Suprapubic skin (tissue), 4 donors: ENCODE data around the gene ACAT2. TPM values are rescaled to one million over a fixed set of nuclear protein-coding genes. Genes with fewer than 3 reads are reported as not detected.
"Not testable (repeated sequence)": the region's sequence is repeated elsewhere in the genome, so short reads cannot be mapped to it uniquely, and the experiment has no call there.

Experiments used
- DNase-seq, 2 donors: peaks; one replicate each; pipeline ENCODE4 v3.0.0-alpha.2; 2019; ENCODE audit warnings: low spot score in 2 of 2
- H3K27ac ChIP-seq: fragments of 200-600 bp; sonication (generic); one replicate; pipeline ENCODE4 v1.5.1; 2019
- H3K27me3 ChIP-seq: fragments of 200-600 bp; sonication (generic); one replicate; pipeline ENCODE4 v1.5.1; 2019
- H3K36me3 ChIP-seq: fragments of 200-600 bp; sonication (generic); one replicate; pipeline ENCODE4 v1.5.1; 2019
- H3K4me1 ChIP-seq: fragments of 200-600 bp; sonication (generic); one replicate; pipeline ENCODE4 v1.5.1; 2019
- H3K4me3 ChIP-seq: fragments of 200-600 bp; sonication (generic); one replicate; pipeline ENCODE4 v1.5.1; 2019; ENCODE audit warnings: mild to moderate bottlenecking
- H3K9me3 ChIP-seq: fragments of 200-600 bp; sonication (generic); one replicate; pipeline ENCODE4 v1.5.1; 2019
- CTCF ChIP-seq, 2 donors: fragments of 200-600 bp in 1 of 2; fragments of 450-650 bp in 1 of 2; sonication (generic) in 1 of 2; IDR thresholded peaks; one replicate each; pipeline ENCODE4 v1.5.1; 2016 to 2019; ENCODE audit warnings: antibody characterized with exemption in 2 of 2, mild to moderate bottlenecking in 1 of 2, moderate library complexity in 1 of 2
- EP300 ChIP-seq: sonication (generic); formaldehyde crosslinking; IDR thresholded peaks from one replicate; pipeline ENCODE4 v1.6.1; 2017; ENCODE audit warnings: antibody characterized with exemption
- POLR2A ChIP-seq, 2 donors: fragments of 450-650 bp; IDR thresholded peaks; one replicate each; pipeline ENCODE4 v1.6.1; 2017; ENCODE audit warnings: antibody characterized with exemption in 2 of 2, mild to moderate bottlenecking in 2 of 2, moderate library complexity in 2 of 2
- POLR2AphosphoS5 ChIP-seq, 3 donors: sonication (generic); formaldehyde crosslinking; IDR thresholded peaks; one replicate each; pipeline ENCODE4 v1.6.1; 2017; ENCODE audit warnings: antibody characterized with exemption in 3 of 3
- WGBS: methylation state at CpG from one replicate; pipeline ENCODE4 v1.1.5; 2018; 5-methylcytosine and 5-hydroxymethylcytosine counted together
- total RNA-seq, 4 donors: library from RNA; depleted of rRNA; stranded (reverse); fragments of >200 nt; gene quantifications; one replicate each; pipeline ENCODE4 v1.1.0, GENCODE V29; 2016

The ACAT2 gene
- total RNA-seq, 4 donors from 2014 or later = 7.2 to 23.1 (median 15.6) TPM

GRCh38 chr6:159790149-159790955, 28.5 kb downstream of the ACAT2 start, which contains the start of gene MRPL18:
MRPL18 (plus strand) TSS chr6:159790467; CDS start chr6:159790588, 121 bp downstream.
- peaks cover 31% of the 10 kb centered on the region for H3K36me3 ChIP-seq
- peak; percentile 98 for DNase-seq
- peak within 1 kb of the TSS; percentile 91 for H3K27ac ChIP-seq
- TF ChIP-seq EP300 = no peak
- TF ChIP-seq POLR2A (IDR thresholded peaks at IDR 0.05) = peak in 1 of 2 donors; percentile 65
- TF ChIP-seq CTCF (IDR thresholded peaks at IDR 0.05) = no peak
- TF ChIP-seq POLR2AphosphoS5 (IDR thresholded peaks at IDR 0.05) = peak in 1 of 3 donors; percentile 66
- peaks cover 45% of the 10 kb centered on the region for H3K4me1 ChIP-seq
- H3K9me3 ChIP-seq = no peaks in the 10 kb centered on the region
- H3K27me3 ChIP-seq = no peaks in the 10 kb centered on the region
- under 1% methylated on average over 53 of the region's 56 CpGs for WGBS
- peak within 1 kb of the TSS; percentile 79 for H3K4me3 ChIP-seq

GRCh38 chr6:159790956-159791598, 29.2 kb downstream of the ACAT2 start:
- WGBS = 19% methylated on average over 12 of the region's 18 CpGs
- Histone ChIP-seq H3K27ac (peak overlapping the region; percentile 91), H3K4me3 (peak overlapping the region; percentile 79), H3K9me3 (no peaks in the 10 kb centered on the region), H3K36me3 (peaks cover 28% of the 10 kb centered on the region), H3K27me3 (no peaks in the 10 kb centered on the region), H3K4me1 (peaks cover 40% of the 10 kb centered on the region)
- TF ChIP-seq EP300 (no peak), POLR2A (IDR thresholded peaks at IDR 0.05) (no peak), CTCF (IDR thresholded peaks at IDR 0.05) (no peak), POLR2AphosphoS5 (IDR thresholded peaks at IDR 0.05) (no peak)
- peak in 1 of 2 donors; percentile 70 for DNase-seq

GRCh38 chr6:159794976-159795375, 33.1 kb downstream of the ACAT2 start:
- 58% methylated on average over 8 of the region's 8 CpGs for WGBS
- not testable (repeated sequence) for H3K9me3 ChIP-seq, H3K27me3 ChIP-seq, DNase-seq, H3K27ac ChIP-seq, H3K4me3 ChIP-seq
- Histone ChIP-seq H3K36me3 (peaks cover 64% of the 10 kb centered on the region), H3K4me1 (peaks cover 21% of the 10 kb centered on the region)

- no peak for DNase-seq
- no peak for TF ChIP-seq EP300
- TF ChIP-seq POLR2AphosphoS5 (IDR thresholded peaks at IDR 0.05) = no peak
- TF ChIP-seq POLR2A (IDR thresholded peaks at IDR 0.05) = no peak
- no peak for TF ChIP-seq CTCF (IDR thresholded peaks at IDR 0.05)
- H3K36me3 ChIP-seq = peaks cover 64% of the 10 kb centered on the region
- H3K4me3 ChIP-seq = no peak overlapping the region
- H3K27me3 ChIP-seq = no peaks in the 10 kb centered on the region
- peaks cover 2% of the 10 kb centered on the region for H3K4me1 ChIP-seq
- H3K27ac ChIP-seq = no peak overlapping the region
- 74% methylated on average over 1 of the region's 1 CpG for WGBS
- no peaks in the 10 kb centered on the region for H3K9me3 ChIP-seq
Measured at GRCh38 chr6:159797554-159797953, 35.7 kb downstream of the ACAT2 start.

- Histone ChIP-seq H3K36me3 (peaks cover 45% of the 10 kb centered on the region), H3K27ac (no peak within 1 kb of the TSS), H3K27me3 (no peaks in the 10 kb centered on the region), H3K4me1 (no peaks in the 10 kb centered on the region), H3K4me3 (no peak within 1 kb of the TSS), H3K9me3 (no peaks in the 10 kb centered on the region)
- TF ChIP-seq CTCF (IDR thresholded peaks at IDR 0.05) (no peak), POLR2A (IDR thresholded peaks at IDR 0.05) (no peak), EP300 (no peak), POLR2AphosphoS5 (IDR thresholded peaks at IDR 0.05) (no peak)
- no peak for DNase-seq
- WGBS = 87% methylated on average over 36 of the region's 50 CpGs
Measured at GRCh38 chr6:159800141-159800865, 38.5 kb downstream of the ACAT2 start, which contains the start of gene PNLDC1. PNLDC1 (plus strand) TSS chr6:159800276; CDS start chr6:159800308, 32 bp downstream.
